Measurements from ENCODE around the gene SIT1. TPM values are rescaled to one million over a fixed set of nuclear protein-coding genes. Genes with fewer than 3 reads are reported as not detected.

The SIT1 gene
- total and polyA plus RNA-seq, 12 donors = 0.19 to 3.6 (median 0.31) TPM; not detected in 5

DNA sequence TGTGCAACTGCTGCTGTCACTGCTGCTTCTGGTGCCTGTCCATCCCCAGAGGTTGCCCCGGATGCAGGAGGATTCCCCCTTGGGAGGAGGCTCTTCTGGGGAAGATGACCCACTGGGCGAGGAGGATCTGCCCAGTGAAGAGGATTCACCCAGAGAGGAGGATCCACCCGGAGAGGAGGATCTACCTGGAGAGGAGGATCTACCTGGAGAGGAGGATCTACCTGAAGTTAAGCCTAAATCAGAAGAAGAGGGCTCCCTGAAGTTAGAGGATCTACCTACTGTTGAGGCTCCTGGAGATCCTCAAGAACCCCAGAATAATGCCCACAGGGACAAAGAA lies 23.3 kb upstream of the SIT1 start:
- H3K4me3 ChIP-seq = no peak overlapping the region
- peaks cover 0 to 23% (median 13%) of the 10 kb centered on the region in 9 donors for H3K4me1 ChIP-seq
- TF ChIP-seq CTCF (IDR thresholded peaks at IDR 0.05) = no peak
- intact Hi-C loops (cut with DNase I) = no loop called here
- peaks cover 0 to 16% (median 0%) of the 10 kb centered on the region in 7 donors for H3K27me3 ChIP-seq
- no peaks in the 10 kb centered on the region for H3K36me3 ChIP-seq
- no peaks in the 10 kb centered on the region for H3K9me3 ChIP-seq
- WGBS, 2 donors = 79 to 80% methylated on average over 3 of the region's 3 CpGs
- ATAC-seq = peak in 1 of 8 donors; percentile 3
- no peak for DNase-seq
- H3K27ac ChIP-seq = no peak overlapping the region

GRCh38 chr9:35673132-35674024 lies 22.6 kb upstream of the SIT1 start, which contains the start of gene CA9:
TSS of gene CA9 (plus strand) at chr9:35673928. CDS start at chr9:35673960, 32 bp downstream.
- Histone ChIP-seq H3K4me1 (peaks cover 0 to 23% (median 13%) of the 10 kb centered on the region in 9 donors), H3K4me3 (no peak within 1 kb of the TSS), H3K9me3 (no peaks in the 10 kb centered on the region), H3K36me3 (no peaks in the 10 kb centered on the region), H3K27me3 (peaks cover 0 to 16% (median 0%) of the 10 kb centered on the region in 7 donors), H3K27ac (no peak within 1 kb of the TSS)
- 49 to 59% methylated on average over 10 of the region's 10 CpGs for WGBS, 2 donors
- DNase-seq = peak; percentile 43 to 56
- peak; percentile 29 to 86 (median 66) for ATAC-seq
- intact Hi-C loops (cut with DNase I) = no loop called here
- no peak for TF ChIP-seq CTCF (IDR thresholded peaks at IDR 0.05)

DNA sequence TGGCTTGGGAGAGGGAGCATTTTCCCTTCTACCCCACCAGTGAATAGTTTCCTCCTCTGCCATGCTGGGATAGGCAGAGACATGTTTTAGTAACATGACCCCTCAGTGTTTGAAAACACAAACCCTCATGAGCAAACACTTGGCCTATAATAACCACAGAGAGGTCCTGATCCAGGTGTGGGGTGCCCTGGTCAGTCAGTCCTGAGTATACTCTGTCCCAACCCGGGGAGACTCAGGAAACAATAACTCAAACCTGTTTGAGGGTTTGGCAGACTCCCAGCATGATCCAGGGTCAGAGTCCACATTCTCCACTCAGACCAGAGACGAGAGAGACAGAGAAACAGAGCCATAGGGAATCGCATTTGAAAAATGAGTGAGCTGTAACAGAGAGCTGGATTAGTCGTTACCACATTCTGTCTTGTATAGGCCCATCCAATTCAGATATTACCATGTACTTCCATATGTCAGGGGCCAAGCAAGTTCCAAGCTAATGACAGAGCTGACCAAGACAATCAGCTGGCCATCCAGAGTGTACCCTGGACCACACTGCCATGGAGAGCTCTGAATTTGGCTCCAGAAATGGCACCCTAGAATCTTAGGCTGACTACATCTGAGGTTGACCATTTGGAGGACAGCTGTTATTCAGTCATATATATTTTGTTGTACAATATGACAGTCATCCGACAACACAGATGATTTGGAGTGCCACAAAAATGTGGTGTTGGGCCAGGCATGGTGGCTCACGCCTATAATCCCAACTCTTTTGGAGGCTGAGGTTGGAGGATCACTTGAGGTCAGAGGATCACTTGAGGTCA lies 18.8 kb upstream of the SIT1 start:
- intact Hi-C loops (cut with DNase I) = loop anchor here in 2 of 10 donors (10.0 kb wide), 1 partner anchor 55 kb away; no protein-coding TSS in a partner anchor
- 73% methylated on average over 6 of the region's 6 CpGs for WGBS, 2 donors
- peaks cover 0 to 25% (median 15%) of the 10 kb centered on the region in 9 donors for H3K4me1 ChIP-seq

More for the DNA sequence above, 18.8 kb upstream of the SIT1 start:
- Histone ChIP-seq H3K4me3 (no peak overlapping the region), H3K9me3 (no peaks in the 10 kb centered on the region), H3K27ac (no peak overlapping the region), H3K36me3 (no peaks in the 10 kb centered on the region), H3K27me3 (no peaks in the 10 kb centered on the region)
- DNase-seq = no peak
- no peak for ATAC-seq
- TF ChIP-seq CTCF (IDR thresholded peaks at IDR 0.05) = no peak
